HG03039 (cell line): ENCODE data around the gene ME1.
"Not testable (repeated sequence)": the region's sequence is repeated elsewhere in the genome, so short reads cannot be mapped to it uniquely, and the experiment has no call there.

Source experiments
- ATAC-seq: cut with Tn5 transposase; IDR thresholded peaks from one replicate; pipeline ENCODE4 v1.9.1; 2021; ENCODE audit warnings: mild to moderate bottlenecking, moderate library complexity; ENCODE audit not compliant: unreplicated experiment

Gene ME1

DNA sequence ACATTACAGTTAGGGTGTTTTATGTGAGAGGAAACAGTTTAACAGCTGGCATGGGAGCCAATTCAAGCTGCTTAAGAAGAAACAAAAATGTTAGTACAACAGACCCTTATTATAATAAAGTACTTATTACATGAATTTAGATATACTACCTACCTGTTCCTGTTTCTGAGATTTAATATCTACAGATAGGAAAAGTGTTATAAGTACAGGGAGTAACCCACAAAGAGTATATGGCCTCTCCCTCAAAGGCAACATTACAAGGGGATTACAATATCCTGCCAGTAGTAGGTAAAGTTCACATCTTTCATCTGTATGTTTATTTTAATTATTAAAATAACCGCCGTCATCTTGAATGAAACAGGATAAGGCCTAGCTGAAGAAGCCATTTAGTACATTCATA is 1.8 kb upstream of the ME1 start:
- ATAC-seq, result no peak

- no peak for ATAC-seq
Observed at GRCh38 chr6:83431545-83432155, 799 bp upstream of the ME1 start.

DNA sequence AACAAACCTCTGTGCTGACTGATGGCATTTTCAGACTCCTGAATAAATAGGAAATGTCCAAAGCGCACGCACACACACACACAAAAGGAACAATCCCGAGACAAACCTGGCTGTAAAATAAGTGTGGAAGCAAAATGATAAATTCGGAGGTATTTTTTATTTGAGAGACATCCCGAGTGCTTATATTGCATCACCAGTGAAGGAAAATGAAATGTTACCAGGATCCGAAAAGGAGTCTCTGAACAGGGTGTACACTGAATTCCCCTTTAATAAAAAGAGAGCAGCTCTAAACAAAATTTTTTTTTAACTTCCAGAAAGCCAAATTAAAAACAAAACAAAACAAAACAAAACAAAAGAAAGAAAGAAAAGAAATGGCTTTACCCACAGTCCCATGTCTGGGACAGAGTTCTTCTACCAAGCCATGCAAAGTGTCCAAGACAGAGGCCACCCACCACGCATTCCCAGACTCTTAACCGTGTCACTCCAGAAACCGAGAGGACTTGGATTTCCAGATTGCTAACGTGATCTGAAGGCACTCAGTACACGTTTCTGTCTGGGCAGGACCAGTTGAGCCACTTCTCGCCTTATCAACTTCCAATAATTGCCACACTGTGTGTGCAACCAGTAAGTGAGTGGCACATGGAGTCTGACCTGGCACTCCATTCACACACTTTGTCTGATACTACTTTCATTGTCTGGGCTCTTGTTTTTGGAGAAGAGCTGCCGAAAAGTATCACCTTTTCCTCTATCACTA is 817 bp downstream of the ME1 start:
- ATAC-seq, result no peak

GRCh38 chr6:83429269-83429668 is 1.6 kb downstream of the ME1 start:
- no peak for ATAC-seq

GRCh38 chr6:83424392-83425018 is 6.3 kb downstream of the ME1 start:
- ATAC-seq, result no peak

DNA sequence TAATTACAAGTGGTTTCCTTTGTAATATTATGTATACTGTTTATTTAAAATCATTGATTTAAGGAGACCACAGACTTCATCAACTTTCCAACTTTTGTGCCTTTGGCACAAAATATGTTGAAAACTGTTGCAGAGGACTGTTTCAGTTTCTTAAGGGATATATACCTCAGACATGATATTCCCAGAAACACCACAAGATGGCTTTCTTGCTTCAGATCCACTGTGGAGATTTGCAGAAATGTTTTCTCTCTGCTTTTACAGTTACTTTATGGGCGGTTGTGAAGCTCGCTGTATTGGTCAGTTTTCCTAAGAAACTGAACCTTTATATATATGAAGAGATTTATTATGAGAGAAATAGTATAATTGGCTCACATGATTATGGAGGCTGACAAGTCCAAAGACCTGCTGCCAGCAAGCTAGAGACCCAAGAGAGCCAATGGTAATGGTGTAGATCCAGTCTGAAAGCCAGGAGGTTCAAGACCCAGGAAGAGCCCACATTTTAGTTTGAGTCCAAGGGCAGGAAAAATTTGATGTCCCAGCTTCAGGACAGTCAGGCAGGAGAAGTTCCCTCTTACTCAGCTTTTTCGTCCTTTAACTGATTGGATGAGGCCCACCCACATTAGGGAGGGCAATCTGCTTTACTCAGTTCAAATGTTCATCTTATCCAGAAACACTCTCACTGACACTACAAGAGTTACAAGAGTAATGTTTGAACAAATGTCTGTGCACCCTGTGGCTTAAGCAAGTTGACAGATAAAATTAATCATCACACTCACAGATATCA is 12.8 kb downstream of the ME1 start:
- peak; percentile 58 for ATAC-seq

- ATAC-seq, result no peak
Observed at GRCh38 chr6:83413068-83413467, 17.8 kb downstream of the ME1 start.

DNA sequence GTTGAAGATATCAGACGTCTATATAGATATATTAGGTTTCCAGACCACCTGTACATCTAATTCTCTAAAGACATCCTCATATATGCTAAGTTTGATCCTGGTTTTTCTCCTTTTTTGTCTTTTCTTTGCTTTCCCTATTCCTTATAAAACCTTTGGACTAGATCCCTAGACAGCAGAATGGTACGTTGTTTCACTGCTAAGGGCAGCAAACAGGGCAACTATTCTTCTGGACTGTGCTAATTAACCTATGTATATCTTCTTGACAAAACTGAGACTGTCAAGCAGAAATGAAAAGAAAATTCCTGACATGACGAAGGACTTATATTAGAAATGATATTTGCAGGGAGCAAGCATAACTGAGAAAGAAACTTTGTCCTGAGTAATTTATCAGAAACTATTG is 19.1 kb downstream of the ME1 start:
- no peak for ATAC-seq

DNA sequence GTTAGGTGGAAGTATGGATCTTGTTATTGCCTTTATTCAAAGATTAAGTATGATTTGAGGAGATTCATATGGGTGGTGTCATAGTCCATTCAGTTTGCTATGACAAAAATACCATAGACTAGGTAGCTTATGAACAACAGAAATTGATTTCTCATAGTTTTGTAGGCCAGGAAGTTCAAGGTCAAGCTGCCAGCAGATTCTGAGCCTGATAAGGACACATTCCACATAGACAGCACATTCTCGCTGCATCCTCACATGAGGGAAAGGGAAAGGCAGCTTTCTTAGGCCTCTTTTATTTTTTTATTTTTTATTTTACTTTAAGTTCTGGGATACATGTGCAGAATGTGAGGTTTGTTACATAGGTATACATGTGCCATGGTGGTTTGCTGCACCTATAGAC is 27.7 kb downstream of the ME1 start:
- ATAC-seq, result no peak

GRCh38 chr6:83389606-83390005 is 41.2 kb downstream of the ME1 start:
- ATAC-seq, result no peak

DNA sequence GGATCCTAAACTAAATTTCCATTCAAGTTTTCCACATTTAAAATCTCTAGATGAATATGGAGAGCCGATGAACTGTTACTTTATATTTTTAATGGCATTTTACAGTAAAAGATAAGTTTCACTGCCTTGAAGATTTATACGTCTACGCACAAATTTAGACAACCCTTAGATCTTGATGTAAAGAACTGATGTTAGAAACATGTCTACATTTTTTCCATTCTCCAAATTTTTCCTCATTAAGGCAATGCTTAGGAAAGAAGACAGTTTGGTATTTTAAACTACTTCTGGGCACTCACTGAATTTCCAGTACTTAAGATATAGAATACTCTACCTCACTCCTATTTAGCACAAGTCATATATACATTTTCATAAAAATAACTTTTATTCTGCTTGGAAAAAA is 45.4 kb downstream of the ME1 start:
- ATAC-seq, result no peak

DNA sequence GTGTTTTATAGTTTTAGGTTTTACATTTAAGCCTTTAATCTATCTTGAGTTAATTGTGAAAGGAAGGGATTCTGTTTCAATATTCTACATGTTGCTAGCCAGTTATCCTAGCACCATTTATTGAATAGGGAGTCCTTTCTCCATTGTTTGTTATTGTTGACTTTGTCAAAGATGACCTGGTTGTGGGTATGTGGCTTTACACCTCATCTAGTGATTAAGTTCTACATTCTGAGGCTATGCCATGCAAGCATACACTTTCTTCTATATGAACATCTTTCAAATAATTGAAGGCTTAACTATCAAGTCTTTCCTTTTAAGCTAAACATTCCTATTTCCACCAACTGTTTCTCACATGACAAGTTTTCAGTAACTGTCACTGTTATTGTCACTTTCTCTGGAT is 46.1 kb downstream of the ME1 start:
- no peak for ATAC-seq

DNA sequence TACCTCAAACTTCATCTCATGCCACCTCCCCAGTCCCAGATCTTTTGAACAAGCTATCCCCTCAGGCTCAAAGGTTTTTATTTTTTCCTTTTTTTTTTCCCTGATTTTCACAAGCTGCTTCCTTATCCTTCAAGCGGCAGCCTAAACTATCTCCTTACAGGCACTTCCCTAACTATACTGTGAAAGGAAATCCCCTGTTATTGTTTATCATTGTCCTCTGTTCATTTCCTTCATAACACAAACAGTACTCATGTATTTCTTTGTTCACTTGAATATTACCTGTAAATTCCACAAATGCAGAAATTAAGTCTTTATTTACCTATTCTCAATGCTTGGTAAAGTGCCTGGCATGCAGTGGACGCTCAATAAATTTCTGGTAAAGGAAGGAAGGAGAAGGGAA is 48.9 kb downstream of the ME1 start:
- ATAC-seq, result no peak

- no peak for ATAC-seq
Observed at GRCh38 chr6:83378621-83379388, 52.0 kb downstream of the ME1 start.

DNA sequence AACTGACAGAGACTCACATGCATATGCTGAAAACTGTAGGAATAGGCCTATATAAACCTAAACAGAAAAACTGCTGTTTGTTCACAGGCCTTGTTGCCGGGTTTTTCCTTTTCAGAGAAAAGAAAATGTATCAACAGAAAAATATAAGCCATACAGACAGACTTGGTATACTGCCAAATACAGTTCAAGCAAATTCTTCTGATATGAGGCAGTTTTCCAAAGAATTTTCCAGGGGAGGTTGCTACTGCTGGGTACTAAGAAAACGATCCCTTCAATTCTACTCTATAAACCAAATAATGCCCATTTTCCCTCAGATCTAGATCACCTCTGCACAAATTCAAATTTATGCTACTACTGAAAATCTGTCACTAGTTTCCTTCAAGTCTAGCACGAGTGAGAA is 59.4 kb downstream of the ME1 start:
- ATAC-seq, result no peak

GRCh38 chr6:83370567-83370966 is 60.3 kb downstream of the ME1 start:
- ATAC-seq, result no peak

DNA sequence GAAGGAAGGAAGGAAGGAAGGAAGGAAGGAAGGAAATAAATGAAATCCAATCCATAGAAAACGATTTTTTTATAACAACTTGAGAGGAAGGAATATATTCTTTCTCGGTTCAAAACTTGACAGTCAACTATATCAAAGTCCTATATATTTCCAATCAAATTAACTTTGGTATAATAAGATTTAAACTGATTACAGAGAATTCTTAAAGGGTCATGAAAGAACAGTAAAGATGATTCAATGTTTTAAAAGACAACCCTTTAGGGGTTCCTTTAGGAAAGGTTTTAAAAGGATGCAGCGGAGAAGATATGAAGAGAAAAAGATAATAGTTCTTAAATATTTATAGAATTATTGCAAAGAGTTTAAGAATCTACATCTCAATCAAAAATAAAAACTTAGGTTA is 61.2 kb downstream of the ME1 start:
- no peak for ATAC-seq

GRCh38 chr6:83368577-83368976 is 62.3 kb downstream of the ME1 start:
- no peak for ATAC-seq

DNA sequence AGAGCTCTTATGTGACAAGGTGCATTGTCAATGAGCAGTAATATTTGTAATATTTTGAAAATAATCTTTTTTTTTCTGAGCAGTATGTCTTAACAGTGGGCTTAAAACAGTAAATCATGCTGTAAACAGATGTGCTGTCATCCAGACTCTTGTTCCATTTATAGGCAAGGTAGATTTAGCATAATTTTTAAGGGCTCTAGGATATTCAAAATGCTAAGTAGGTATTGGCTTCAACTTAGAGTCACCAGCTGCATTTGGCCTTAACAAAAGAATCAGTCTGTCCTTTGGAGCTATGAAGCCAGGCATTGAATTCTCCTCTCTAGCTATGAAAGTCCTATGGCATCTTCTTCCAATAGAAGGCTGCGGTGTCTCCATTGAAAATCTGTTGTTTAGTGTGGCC is 63.7 kb downstream of the ME1 start:
- ATAC-seq, result no peak

DNA sequence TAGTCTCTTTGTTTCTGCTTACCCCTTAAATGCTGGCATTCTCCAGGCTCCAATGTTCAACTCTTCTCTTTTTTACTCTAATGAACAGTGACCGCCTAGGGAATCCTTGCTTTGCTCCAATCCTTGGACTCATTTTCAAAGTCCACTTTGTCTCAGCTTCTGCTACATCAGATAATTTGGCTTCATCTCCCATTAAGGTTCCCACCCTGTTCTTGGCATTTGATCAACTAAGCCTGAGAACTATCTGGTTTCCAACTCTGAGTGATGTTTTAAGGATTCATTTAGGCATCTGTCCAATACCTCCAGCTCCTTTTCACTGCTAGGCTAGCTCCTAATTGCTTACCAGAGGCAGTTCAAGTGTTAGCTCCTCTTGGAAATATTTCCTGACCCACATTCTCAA is 64.9 kb downstream of the ME1 start:
- no peak for ATAC-seq

GRCh38 chr6:83362349-83362748 is 68.5 kb downstream of the ME1 start:
- not testable (repeated sequence) for ATAC-seq
